GM18909 (cell line): ENCODE results near the gene WDR59.
A peak's percentile ranks its signal among the peaks of the same experiment; 100 is the strongest.
"Not testable (repeated sequence)": the region's sequence is repeated elsewhere in the genome, so short reads cannot be mapped to it uniquely, and the experiment has no call there.

Experiments used
- ATAC-seq: cut with Tn5 transposase; IDR thresholded peaks from one replicate; pipeline ENCODE4 v1.9.1; 2021; ENCODE audit warnings: mild to moderate bottlenecking; ENCODE audit not compliant: unreplicated experiment, poor library complexity

WDR59 gene

GRCh38 chr16:74984529-74985296 lies at the start of gene WDR59:
TSS of gene WDR59 (minus strand) at chr16:74985123. CDS start at chr16:74985017, 106 bp downstream.
- ATAC-seq: peak; percentile 99

GRCh38 chr16:75032655-75033054 lies 47.7 kb upstream of the WDR59 start:
- ATAC-seq: no peak

- no peak for ATAC-seq
Observed at GRCh38 chr16:75029854-75030253, 44.9 kb upstream of the WDR59 start.

DNA sequence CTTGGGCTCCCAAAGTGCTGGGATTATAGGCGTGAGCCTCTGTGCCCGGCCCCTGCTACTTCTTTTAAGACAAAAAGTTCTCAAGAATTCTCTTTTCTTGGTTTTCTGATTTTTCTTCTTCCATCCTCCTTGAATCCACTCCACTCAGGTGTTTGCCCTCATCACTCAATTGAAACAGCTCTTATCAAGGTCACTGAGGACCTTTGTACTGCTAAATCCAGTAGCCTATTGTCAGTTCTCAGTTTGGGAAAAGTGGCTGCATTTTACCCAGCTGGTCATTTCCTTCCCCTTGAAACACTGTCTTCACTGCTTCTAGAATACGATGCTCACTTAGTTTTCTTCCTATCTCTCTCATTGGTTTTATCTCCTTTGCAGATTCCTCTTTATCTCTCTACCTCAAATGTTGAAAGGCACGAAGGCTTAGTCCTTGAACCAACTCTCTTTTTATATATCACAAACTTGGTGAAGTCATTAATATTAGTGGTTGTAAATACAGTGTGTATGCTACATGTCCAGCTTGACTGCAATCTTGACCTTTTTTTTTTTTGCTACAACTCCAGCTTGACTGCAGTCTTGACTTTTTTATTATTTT lies 43.7 kb upstream of the WDR59 start:
- ATAC-seq: no peak

DNA sequence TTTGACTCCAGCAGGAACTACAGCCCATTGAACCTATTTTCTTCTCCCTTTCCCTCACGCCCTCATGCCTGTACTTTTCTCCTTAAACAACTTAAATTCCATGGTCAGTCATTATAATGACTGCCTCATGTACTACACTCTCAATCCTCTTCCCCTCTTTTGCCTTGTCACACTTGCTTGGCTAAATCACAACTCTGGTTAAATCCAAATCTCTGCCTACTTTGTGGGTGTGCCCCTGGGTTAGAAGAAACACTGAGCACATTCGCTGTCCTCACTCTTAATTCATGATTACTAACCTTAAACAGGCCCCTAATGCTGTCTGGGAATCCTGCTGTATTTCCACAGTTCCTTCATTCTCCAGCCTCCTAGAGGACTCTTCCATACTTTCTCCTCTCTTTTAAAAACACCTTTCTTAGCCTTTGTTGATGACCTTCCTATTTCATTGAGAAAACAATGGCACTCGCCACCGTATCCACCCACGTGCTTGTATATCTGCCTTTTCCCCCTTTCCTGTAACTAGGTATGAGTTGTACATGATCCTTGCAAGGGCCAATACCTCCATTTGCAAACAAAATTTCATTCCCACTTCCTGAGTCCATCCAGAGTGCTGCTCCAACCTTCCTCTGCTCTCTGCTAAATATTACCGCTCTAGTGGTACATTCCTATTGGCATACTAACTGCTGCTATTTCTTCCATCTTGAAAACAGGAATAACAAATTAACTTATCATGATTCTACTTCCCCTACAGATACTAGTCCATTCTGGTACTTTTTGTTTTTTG lies 42.8 kb upstream of the WDR59 start:
- no peak for ATAC-seq

- ATAC-seq: no peak
Observed at GRCh38 chr16:75026892-75027391, 42.0 kb upstream of the WDR59 start.

GRCh38 chr16:75026239-75026891 lies 41.4 kb upstream of the WDR59 start:
- not testable (repeated sequence) for ATAC-seq

- no peak for ATAC-seq
Observed at GRCh38 chr16:75025761-75026160, 40.8 kb upstream of the WDR59 start.

GRCh38 chr16:75024594-75024993 lies 39.7 kb upstream of the WDR59 start:
- ATAC-seq: no peak

DNA sequence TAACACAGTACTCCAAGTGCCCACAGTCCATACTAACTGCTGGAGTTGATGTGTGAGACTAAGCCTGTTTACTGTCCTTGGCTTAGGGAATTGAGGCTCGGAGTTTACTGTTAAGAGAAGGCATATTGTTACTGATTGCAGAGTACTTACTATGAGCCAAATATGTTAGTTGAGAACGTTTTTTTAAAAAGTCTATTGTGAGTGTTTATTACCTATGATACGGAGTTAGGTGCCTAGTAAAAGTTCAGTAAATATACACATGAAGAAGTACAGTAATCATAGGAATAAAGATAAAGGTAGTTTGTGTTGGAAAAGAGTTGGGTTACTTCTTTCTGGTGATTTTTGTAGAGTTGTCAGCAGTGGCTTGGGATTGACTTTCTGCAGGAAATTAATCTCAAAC lies 39.3 kb upstream of the WDR59 start:
- no peak for ATAC-seq

DNA sequence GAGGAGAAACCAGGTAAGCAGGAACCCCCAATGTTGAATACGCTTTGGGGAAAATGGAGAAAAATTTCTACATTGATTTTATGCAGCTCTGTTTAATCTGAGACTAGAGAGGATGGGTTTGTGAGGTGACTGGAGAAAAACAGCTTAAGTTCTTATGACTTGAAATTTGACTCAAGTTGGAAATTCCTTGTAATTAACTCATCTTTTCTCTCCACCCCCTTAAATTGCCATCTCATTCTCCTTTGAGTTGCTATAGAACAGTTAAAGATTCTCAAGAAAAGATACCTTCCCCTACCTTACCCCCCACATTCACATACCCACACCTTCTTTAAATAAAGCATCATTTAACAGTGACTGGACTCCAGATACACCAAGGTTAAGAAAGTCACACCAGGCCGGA lies 38.1 kb upstream of the WDR59 start:
- no peak for ATAC-seq

DNA sequence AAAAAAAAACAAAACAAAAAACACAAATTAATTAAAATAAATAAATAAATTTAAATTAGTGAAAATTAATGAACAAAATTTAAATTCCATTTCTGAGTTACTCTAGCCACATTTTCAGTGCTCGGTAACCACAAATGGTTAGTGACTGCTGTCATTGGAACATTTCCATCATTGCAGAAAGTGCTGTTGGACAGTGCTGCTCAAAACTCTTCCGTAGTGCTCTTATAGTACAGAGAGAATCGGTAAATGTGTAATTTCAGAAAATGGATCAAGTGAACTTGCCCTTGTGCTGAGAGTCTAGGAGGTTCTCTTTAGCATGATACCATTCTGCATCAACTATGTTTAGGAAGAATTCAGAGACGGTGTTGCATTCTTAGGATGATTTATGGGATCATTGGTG lies 37.6 kb upstream of the WDR59 start:
- no peak for ATAC-seq

- ATAC-seq: no peak
Observed at GRCh38 chr16:75021410-75021809, 36.5 kb upstream of the WDR59 start.

DNA sequence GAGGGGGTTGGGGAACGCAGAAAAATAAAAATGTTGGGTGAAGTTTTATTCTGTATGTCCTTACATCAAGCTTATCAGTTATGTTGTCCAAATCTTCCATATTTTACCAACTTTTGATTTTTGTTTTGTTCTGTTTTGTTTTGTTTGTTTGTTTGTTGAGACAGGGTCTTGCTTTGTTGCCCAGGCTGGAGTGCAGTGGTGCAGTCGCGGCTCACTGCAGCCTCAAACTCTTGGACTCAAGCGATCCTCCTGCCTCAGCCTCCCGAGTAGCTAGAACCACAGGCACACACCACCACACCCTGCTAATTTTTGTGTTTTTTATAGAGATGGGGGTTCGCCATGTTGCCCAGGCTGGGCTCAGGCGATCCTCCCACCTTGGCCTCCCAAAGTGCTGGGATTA lies 34.7 kb upstream of the WDR59 start:
- no peak for ATAC-seq

DNA sequence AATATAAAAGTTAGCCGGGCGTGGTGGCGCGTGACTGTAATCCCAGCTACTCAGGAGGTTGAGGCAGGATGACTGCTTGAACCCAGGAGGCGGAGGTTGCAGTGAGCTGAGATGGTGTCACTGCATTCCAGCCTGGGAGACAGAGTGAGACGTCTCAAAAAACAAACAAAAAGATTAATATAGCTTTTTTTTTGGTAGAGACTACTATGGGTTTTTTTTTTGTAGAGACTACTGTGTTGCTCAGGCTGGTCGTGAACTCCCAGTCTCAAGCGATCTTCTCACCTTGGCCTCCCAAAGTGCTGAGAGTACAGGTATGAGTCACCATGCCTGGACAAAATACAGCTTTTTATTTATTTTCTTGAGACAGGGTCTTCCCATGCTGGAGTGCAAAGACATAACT lies 34.1 kb upstream of the WDR59 start:
- ATAC-seq: no peak

DNA sequence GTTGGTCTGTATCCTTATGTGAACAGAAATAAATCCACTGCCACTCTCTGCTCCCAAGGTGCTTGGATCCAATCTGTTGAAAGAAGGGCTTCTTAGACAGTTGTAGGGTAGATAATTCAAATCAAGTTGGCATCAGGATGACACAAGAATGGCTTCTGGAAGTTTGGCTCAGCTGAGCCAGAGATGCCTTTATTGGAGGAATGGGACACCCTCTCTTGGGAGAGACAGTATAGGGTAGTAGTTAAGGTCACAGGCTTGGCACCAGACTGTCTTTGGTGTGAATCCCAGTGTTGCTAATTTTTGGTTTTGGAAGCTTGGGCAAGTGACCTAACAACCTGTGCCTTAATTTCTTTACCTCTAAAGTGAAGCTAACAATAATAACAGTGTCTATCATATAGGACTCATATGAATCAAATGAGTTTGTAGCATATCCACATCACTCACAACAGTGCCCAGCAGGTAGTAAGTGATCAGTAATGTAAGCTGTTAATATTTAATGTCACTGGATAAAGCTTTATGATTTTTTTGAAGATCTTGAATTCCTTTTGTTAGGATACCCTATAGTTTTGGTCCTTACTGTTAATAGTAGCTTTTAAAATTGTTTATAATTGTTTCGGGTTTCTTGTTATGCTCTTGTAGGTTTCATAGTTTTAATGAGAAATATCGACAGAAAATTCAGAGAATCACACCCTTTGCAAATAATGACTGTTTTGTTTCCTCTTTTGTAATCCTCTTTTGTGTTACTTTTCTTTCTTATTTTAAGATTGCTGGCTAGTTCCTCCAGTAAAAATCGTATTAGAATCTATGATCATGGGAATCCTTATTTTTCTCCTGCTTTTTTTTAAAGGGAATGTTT lies 33.0 kb upstream of the WDR59 start:
- no peak for ATAC-seq

- not testable (repeated sequence) for ATAC-seq
Observed at GRCh38 chr16:75016451-75017081, 31.6 kb upstream of the WDR59 start.

GRCh38 chr16:75014318-75014717 lies 29.4 kb upstream of the WDR59 start:
- no peak for ATAC-seq

DNA sequence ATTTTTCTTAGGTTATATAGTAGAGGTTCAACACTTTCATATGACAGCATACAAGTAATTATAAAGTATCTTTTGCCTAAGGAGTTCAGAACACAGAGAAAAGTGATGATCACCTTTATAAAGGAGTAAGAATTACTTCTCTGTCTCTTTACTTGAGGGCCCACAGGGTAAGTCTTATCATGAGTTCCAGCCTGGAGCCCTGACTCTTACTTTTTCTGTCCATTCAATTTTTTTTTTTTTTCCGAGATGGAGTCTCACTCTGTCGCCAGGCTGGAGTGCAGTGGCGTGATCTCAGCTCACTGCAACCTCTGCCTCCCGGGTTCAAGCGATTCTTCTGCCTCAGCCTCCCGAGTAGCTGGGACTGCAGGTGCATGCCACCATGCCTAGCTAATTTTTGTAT lies 28.2 kb upstream of the WDR59 start:
- not testable (repeated sequence) for ATAC-seq
